ENCODE data around the gene MORN1. TPM values are rescaled to one million over a fixed set of nuclear protein-coding genes. Genes with fewer than 3 reads are reported as not detected.

MORN1 gene
- total RNA-seq, 1 experiment from 2014 or later: 12.7 TPM

GRCh38 chr1:2372551-2373490 is 18.5 kb downstream of the MORN1 start:
- no peak overlapping the region for H3K4me3 ChIP-seq (ENCODE audit: insufficient read depth, low read depth, low read length)
- no peaks in the 10 kb centered on the region for H3K36me3 ChIP-seq (replicated peaks; ENCODE audit: control insufficient read depth, insufficient read depth, low read length)
- DNase-seq: no peak
- no peaks in the 10 kb centered on the region for H3K27me3 ChIP-seq (ENCODE audit: control insufficient read depth, insufficient read depth, low read length)

- DNase-seq: no peak
Observed at GRCh38 chr1:2368053-2368744, 23.2 kb downstream of the MORN1 start.

DNA sequence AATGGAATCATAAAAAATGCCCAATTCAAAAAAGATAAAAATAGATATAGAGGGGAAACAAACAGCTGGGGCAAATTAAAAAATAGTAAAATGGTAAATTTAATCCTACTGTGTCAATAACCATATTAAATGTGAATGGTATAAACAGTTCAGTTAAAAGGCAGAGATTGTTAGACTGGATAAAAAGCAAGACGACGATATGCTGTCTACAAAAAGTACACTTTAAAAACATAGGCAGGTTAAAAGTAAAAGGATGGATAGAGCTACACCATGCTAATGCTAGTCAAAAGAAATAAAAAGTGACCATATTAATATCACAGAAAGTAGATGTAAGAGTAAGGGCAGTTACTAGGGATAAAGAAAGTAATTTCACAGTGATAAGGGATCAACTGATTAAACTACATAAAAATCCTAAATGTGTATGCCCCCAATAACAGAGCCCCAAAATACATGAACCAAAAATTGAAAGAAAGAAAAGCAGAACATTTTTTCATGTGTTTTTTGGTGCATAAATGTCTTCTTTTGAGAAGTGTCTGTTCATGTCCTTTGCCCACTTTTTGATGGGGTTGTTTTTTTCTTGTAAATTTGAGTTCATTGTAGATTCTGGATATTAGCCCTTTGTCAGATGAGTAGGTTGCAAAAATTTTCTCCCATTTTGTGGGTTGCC is 27.4 kb downstream of the MORN1 start:
- no peak overlapping the region for H3K4me3 ChIP-seq (ENCODE audit: insufficient read depth, low read depth, low read length)
- no peaks in the 10 kb centered on the region for H3K27me3 ChIP-seq (ENCODE audit: control insufficient read depth, insufficient read depth, low read length)
- DNase-seq: no peak
- H3K36me3 ChIP-seq (replicated peaks; ENCODE audit: control insufficient read depth, insufficient read depth, low read length): no peaks in the 10 kb centered on the region

More at GRCh38 chr1:2368053-2368744, 23.2 kb downstream of the MORN1 start:
- Histone ChIP-seq H3K27me3 (ENCODE audit: control insufficient read depth, insufficient read depth, low read length) (no peaks in the 10 kb centered on the region), H3K36me3 (replicated peaks; ENCODE audit: control insufficient read depth, insufficient read depth, low read length) (no peaks in the 10 kb centered on the region), H3K4me3 (ENCODE audit: insufficient read depth, low read depth, low read length) (no peak overlapping the region)

DNA sequence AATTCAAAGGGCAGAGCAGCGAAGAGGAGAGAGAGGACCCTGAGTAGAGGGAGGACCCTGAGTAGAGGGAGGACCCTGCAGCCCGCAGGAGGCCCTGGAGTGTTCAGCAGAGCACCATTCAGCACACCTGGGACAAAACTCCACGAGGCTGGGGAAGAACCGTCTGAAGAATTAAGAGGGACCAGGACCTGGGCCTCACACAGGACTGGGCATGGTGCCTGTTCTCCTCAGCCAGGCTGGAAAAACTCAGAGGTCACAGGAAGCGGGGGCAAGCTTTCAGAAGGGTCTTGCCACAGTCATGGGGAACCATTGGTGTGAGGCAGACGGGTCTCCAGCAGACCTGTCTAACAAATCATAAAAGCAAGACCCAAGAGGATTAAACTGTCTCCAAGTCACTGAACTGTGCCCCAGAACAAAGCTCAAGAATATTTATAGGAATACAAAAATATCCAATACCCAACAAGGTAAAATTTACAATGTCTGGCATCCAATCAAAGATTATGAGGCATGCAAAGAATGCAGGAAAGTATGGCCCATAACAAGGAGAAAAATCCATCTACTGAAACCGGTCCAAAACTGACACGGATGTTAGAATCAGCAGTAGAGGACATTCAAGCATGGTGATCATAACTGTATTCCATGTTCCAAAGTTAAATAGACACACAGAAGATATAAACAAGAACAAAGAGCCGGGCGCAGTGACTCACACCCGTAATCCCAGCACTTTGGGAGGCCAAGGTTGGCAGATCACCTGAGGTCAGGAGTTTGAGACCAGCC is 30.6 kb downstream of the MORN1 start:
- H3K36me3 ChIP-seq (replicated peaks; ENCODE audit: control insufficient read depth, insufficient read depth, low read length): no peaks in the 10 kb centered on the region
- DNase-seq: no peak
- no peaks in the 10 kb centered on the region for H3K27me3 ChIP-seq (ENCODE audit: control insufficient read depth, insufficient read depth, low read length)
- H3K4me3 ChIP-seq (ENCODE audit: insufficient read depth, low read depth, low read length): no peak overlapping the region

GRCh38 chr1:2358651-2359640 is 32.4 kb downstream of the MORN1 start:
- Histone ChIP-seq H3K4me3 (ENCODE audit: insufficient read depth, low read depth, low read length) (no peak overlapping the region), H3K36me3 (replicated peaks; ENCODE audit: control insufficient read depth, insufficient read depth, low read length) (no peaks in the 10 kb centered on the region), H3K27me3 (ENCODE audit: control insufficient read depth, insufficient read depth, low read length) (no peaks in the 10 kb centered on the region)
- DNase-seq: no peak

- no peaks in the 10 kb centered on the region for H3K27me3 ChIP-seq (ENCODE audit: control insufficient read depth, insufficient read depth, low read length)
- H3K36me3 ChIP-seq (replicated peaks; ENCODE audit: control insufficient read depth, insufficient read depth, low read length): no peaks in the 10 kb centered on the region
- H3K4me3 ChIP-seq (ENCODE audit: insufficient read depth, low read depth, low read length): no peak overlapping the region
- DNase-seq: no peak
Observed at GRCh38 chr1:2358072-2358471, 33.3 kb downstream of the MORN1 start.

- H3K36me3 ChIP-seq (replicated peaks; ENCODE audit: control insufficient read depth, insufficient read depth, low read length): no peaks in the 10 kb centered on the region
- no peaks in the 10 kb centered on the region for H3K27me3 ChIP-seq (ENCODE audit: control insufficient read depth, insufficient read depth, low read length)
- DNase-seq: no peak
Observed at GRCh38 chr1:2356911-2357845, 34.2 kb downstream of the MORN1 start.

DNA sequence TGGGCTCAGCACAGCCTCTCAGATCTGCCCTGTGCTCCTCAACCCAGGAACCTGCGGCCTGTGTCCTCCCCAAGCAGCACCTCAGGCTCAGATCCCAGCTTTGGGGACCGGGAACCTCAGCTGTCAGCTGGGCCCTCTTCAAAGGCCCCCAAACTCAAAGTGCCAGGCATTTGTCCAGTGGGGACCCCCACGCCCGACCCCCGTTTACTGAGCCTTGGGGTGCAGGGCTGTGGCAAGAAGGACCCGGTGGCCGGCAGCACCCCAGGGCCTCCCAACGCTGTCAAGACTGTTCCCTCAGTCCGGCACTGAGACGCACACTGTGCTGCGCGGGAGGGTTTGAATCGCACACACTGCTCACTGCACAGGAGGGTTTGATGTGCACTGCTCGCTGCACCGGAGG is 35.0 kb downstream of the MORN1 start:
- no peaks in the 10 kb centered on the region for H3K27me3 ChIP-seq (ENCODE audit: control insufficient read depth, insufficient read depth, low read length)
- DNase-seq: no peak

More at GRCh38 chr1:2356911-2357845, 34.2 kb downstream of the MORN1 start:
- H3K4me3 ChIP-seq (ENCODE audit: insufficient read depth, low read depth, low read length): no peak overlapping the region

GRCh38 chr1:2355373-2356261 is 35.7 kb downstream of the MORN1 start:
- Histone ChIP-seq H3K27me3 (ENCODE audit: control insufficient read depth, insufficient read depth, low read length) (no peaks in the 10 kb centered on the region), H3K36me3 (replicated peaks; ENCODE audit: control insufficient read depth, insufficient read depth, low read length) (no peaks in the 10 kb centered on the region), H3K4me3 (ENCODE audit: insufficient read depth, low read depth, low read length) (no peak overlapping the region)
- no peak for DNase-seq

More for the DNA sequence above, 35.0 kb downstream of the MORN1 start:
- no peaks in the 10 kb centered on the region for H3K36me3 ChIP-seq (replicated peaks; ENCODE audit: control insufficient read depth, insufficient read depth, low read length)
- no peak overlapping the region for H3K4me3 ChIP-seq (ENCODE audit: insufficient read depth, low read depth, low read length)

DNA sequence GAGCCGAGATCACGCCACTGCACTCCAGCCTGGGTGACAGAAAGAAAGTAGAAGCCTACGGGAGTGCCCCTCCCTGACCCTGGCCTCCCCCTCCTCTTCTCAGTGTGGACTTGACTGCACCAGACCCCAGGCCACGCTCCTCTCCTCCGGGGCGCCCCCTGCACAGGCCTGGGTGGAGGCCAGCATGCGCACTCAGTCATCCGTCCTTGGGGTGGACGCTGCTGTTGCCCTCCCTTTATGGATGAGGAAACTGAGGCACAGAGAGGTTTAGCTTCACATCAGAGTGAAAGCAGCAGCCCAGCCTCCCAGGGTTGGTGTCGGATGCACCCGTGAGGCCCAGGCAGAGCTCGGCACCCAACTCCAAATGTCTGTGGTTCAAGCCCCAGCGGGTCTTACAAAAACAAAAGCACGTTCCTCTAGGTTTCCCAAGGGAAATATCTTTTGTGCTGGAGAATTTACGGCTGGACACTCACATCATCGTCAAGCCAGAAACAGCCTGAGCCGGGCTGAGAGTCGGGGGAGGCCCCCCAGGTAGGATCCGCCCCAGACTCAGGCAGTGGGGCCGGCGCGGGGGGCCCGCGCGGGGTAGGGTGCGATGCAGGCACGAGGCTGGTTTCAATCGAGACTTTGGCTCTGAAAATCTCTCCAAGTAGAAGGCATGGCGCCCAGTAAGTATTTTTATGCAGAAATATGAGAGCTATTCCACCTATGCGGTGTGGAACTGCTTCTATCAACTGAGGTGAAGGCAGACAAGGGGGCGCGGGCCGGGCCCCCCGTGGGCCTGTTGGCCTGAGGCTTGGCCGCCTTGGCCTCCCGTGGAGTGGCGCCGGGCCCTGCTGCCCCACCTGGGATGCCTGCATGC is 36.6 kb downstream of the MORN1 start:
- Histone ChIP-seq H3K27me3 (ENCODE audit: control insufficient read depth, insufficient read depth, low read length) (no peaks in the 10 kb centered on the region), H3K36me3 (replicated peaks; ENCODE audit: control insufficient read depth, insufficient read depth, low read length) (no peaks in the 10 kb centered on the region), H3K4me3 (ENCODE audit: insufficient read depth, low read depth, low read length) (no peak overlapping the region)
- no peak for DNase-seq
